GM12873 (cell line): ENCODE results near the gene IL1R2.

ENCODE experiments used
- CTCF ChIP-seq: IDR thresholded peaks from 2 replicates; pipeline ENCODE4 v1.5.1; 2012; ENCODE audit warnings: low read depth, mild to moderate bottlenecking, moderate library complexity, low read length, control low read depth; ENCODE audit not compliant: insufficient read depth; ENCODE audit errors: missing control alignments

Gene IL1R2

GRCh38 chr2:101976891-101977290, 14.9 kb upstream of the IL1R2 start:
- TF ChIP-seq CTCF, result no peak

GRCh38 chr2:101980368-101980767, 11.4 kb upstream of the IL1R2 start:
- no peak for TF ChIP-seq CTCF

GRCh38 chr2:101981066-101981465, 10.7 kb upstream of the IL1R2 start:
- TF ChIP-seq CTCF, result no peak

- TF ChIP-seq CTCF, result no peak
Measured at GRCh38 chr2:101981504-101981903, 10.3 kb upstream of the IL1R2 start.

GRCh38 chr2:101982495-101983029, 9.2 kb upstream of the IL1R2 start:
- no peak for TF ChIP-seq CTCF

- TF ChIP-seq CTCF, result no peak
Measured at GRCh38 chr2:101983486-101983885, 8.3 kb upstream of the IL1R2 start.

- TF ChIP-seq CTCF, result no peak
Measured at GRCh38 chr2:101983928-101984327, 7.8 kb upstream of the IL1R2 start.

- no peak for TF ChIP-seq CTCF
Measured at GRCh38 chr2:101984656-101985055, 7.1 kb upstream of the IL1R2 start.
